Activated T-cell treated with anti-CD3 and anti-CD28 coated beads for 24 hours (primary cell): Measurements from ENCODE around the gene SLF2.
A peak's percentile ranks its signal among the peaks of the same experiment; 100 is the strongest.
"Not testable (repeated sequence)": the region's sequence is repeated elsewhere in the genome, so short reads cannot be mapped to it uniquely, and the experiment has no call there.

ENCODE experiments used
- DNase-seq: peaks from one replicate; pipeline ENCODE4 v3.0.0-alpha.2; 2020; ENCODE audit warnings: low read depth

The SLF2 gene

DNA sequence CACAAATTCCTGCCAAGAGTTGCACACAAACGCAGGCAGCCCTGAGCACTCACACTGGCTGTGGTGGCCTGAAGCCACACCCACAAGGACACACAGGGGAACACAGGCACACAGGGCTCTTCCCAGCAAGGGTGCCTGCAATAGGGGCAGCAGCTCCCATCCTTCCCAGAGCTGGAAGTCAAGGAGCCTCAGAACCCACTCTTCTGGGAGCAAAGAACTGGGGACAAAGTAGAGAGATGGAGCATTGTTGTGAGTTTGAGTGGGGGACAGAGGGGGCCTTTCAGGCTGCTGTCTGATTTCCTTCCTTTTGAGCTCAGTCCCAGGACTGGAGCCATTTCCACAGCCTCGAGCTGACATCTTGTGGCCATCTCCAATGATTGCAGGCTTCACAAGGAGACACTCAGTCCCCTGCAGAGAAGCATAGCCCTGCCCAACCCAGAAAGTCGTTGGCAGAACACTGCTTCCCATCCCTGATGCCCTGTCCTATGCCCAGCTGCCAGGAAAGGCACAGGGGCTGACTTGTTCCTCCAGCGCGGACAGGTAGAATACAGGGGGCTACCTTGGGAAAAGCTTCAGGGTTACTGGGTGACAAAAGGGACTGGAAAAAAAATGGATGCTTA, 34.4 kb upstream of the SLF2 start:
- peak; percentile 20 for DNase-seq

DNA sequence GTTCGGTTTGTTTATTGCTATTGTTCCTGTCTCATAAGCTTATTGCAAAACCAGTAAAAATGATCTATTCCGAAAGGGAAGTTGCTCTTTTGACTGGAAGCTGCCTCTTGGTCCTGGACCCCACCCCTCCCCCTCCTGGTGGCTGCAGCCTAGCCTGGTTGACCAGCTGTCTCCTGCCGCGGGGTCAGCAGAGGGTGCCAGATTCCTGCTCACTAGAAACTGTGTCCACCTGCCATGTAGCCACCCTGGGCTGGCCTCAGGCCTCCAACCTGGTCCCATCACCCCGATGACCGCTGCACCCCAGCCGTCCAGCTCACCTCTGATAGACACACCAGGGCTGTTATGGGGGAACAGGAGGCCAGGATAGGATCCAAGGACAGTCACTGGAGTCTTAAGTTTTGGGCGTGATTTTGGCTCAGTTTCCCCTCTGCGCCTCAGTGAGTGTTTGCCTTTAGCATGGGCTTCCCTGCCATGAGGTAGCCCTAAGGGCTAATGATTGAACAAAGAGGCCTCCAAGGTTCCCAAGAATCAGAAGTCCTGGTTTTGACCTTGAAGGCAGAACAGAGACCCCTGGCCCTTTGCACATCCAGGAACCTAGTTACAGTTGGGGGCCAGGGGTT, 32.9 kb upstream of the SLF2 start:
- no peak for DNase-seq

DNA sequence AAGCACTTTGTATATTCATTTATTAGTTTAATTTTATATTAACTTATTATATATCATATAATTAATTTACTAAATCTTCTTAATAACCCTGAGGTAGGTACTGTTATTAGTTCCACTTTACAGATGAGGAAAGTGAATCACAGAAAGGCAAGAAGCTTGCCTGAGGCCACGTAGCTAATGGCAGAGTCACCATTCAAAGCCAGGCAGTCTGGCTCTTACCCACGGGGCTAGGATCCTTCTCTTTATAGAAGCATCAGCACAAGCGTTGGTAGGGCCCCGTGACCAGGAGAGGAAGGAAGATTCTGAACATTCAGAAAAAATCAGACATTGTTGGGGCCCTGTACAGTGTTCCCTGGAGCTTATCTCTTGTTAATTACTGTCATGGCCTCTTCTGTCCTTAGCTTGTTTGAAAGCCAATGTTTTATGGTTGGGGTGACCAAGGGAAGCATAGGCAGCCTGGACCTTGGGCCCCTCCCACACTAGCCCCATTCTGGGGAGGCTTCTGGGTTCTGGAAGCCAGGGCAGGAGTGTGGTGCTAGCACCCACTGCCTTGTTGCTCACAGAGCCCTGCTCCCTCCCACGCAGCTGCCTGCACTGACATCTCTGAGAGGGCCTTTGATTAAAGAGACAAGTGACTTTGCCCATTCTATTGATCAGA, 31.1 kb upstream of the SLF2 start:
- DNase-seq = no peak

DNA sequence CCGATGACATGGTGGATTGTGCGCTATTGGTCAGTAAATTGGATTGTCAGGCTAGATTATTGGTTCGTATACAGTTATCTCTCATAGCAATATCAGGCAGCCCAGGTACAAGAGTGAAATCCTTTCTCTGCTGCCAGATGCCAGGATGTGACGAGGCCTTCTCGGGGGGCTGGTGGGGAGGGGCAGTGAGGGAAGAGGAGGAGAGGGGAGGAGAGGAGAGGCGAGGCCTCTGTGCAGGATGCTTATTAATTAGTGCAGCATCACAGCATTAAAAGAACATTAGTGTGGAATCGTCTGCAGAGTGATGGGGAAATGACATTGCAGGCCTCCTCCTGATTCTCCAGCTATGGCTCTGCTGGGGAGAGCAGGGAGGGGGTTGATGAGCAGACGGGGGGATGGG, 30.5 kb upstream of the SLF2 start:
- DNase-seq = no peak

DNA sequence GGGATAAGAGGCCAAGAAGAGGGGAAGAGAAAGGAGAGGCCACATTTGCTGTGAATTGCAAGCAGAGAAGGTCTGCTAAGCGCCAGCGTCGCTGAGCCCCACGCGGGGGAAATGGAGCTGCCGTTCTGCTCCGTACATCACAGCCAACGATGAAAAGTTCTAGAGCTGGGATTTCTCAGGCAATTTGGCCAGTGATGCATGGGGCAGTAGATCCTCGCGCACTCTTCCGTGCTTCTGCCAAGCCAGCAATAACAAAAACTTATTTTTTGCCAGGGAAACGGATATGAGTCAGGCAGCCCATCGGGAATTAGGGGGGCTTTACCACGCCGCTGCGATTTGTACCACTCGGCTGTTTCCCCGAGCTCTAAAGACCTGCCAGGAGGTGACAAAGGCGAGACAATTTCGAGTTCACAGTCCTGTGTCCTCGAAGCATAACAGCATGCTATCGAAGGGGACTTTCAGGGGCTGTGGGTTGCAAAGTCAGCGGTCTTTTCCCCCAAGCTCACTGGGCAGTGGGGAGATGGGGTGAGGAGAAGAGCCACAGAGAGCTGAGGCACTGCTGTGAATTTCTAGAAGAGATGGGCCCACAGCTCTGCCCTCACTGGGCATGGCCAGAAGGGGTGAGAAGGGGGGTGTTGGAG, 30.0 kb upstream of the SLF2 start:
- no peak for DNase-seq

DNA sequence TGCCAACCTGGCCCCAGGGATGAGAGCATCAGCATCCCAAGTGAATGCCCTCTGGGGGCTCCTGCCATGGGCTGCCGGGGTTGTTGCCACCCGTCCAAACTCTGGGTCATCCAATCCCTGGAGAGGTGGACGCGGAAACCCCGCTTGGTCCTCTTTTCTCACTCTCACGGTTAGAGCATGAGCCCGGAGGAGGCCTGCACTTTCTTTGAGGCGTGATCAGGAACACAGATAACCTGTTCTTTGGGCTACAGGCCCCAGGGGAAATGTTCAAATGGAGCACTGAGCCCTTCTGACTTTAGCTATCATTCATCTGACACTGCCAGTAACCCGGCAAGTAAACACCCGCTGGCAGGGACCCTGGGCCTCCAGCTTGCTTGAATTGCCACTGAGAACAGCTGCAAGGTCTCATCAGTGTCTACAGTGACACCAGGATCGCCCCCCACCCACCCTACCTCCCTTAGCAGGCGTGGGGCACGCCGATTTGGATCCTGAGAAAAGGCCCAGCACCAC, 29.4 kb upstream of the SLF2 start:
- no peak for DNase-seq

DNA sequence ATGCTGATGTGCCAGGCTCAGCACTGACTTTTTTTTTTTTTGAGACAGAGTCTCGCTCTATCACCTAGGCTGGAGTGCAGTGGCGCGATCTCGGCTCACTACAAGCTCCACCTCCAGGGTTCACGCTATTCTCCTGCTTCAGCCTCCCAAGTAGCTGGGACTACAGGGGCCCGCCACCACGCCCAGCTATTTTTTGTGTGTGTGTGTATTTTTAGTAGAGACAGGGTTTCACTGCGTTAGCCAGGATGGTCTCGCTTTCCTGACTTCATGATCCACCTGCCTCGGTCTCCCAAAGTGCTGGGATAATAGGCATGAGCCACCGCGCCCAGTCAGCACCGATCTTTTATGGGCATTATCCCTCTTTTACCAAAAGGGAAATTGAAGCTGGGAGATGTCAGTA, 27.2 kb upstream of the SLF2 start:
- not testable (repeated sequence) for DNase-seq

DNA sequence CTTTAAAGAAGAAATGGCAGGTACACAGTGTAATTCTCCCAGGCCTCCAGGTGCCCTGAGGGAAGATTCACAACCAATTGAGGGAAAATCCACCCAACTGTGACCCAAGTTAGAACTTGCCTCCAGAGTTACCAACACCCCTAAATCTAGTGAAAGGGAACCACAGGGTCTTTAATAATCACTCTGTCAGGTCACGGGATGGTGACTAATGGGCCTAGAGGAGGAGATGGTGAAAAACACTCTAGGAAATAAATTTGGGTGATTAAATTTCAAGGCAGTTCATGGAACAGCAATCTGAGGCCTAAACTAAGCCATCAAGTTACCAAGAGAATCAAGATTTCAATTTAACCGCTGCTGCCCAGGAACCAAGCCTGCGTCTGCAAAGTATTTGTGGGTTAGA, 26.7 kb upstream of the SLF2 start:
- DNase-seq = no peak

DNA sequence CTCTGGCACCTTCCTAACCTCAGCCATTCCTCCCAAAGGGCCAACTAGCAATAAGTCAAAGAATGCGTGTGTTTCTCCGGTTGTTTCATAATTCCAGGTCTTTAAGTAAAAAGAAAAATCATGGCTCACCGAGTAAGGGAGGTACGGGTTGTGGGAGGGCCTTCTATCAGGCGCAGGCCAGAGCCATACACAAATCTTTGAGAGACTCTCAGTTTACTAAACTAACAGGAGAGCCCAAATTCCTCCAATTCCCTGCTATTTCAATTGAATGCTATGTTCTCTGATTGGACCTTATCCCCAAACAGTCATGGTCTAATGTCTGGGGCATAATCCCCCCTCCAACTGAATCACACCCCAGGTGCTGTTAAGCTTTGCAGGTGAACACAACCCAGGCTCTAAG, 26.2 kb upstream of the SLF2 start:
- no peak for DNase-seq

DNA sequence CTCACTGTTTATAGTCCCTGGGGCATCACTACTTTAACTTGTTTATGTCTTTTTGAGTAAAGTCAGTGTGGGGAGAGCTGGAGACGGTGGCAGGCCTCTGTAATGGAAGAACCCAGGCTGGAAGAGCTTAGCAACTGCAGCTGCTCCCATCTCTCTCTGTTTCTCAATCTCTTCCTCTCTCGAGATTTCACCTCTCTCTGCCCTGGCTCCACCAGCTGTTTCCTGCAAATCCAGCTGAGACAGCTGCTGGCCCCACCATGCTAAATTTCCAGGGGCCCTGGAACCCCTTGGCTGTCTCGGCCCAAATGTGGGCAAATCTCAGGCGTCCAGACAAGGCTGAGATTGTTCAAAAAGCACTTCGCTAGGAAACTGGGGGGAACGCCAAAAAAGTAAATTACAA, 25.8 kb upstream of the SLF2 start:
- no peak for DNase-seq

DNA sequence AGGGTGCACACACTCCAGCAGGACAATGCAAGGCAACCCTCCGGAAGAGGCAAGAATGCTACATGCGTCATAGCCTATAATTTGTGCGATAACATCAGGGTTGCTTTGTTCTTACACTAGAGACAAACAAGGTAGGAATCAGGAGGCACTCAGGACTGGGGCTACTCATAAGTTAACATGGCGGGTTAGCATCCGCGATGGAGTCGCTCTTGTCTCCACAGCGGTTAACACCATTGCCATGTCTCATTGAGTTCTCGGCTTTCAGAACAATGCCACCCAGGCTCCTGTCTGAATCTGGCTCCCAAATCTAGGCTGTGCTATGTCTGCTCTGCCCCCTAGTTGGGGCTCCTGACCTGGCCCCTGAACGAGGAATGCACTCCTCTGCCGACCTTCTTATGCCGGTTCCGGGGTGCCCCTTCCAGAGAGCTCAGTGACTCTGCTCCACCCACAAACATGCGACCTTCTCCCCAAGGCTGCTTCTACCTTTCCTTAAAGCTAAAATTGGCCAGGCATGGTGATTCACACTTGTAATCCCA, 24.9 kb upstream of the SLF2 start:
- DNase-seq = no peak

DNA sequence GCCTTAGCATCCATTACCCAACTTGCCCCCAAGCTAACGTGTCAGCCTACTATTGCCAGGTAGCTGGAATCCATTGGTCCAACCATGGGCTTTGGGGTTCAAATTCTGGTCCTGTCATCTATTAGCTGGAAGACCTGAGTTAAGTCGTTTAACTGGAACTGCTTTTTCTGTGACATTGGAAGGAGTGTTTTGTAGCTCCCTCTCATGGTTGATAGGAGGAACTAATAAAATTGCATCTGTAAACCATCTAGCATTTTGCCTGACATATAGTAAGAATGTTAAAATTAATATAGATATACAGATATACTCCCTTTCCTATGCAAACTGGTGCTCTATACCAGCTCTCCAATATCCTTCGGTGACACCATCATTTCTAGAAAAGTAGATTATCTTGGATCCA, 23.8 kb upstream of the SLF2 start:
- no peak for DNase-seq

DNA sequence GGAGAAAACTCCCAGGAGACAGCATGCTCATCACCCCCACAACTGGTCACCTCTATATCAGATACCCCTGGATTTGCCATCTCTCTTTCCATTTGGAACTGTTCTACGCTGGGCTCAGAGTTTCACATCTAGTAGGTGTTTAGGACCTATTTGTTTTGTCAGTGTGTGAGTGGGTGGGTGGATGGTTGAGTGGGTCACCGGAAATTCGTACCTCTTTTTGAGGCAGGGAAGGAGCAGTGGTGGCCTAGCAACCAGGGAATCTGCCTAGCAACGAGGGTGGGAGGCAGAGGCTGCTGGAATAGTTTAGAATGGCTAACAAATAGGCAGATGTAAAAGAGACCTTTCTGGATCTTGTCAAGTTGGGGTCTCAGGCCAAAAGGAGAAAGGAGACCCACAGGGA, 23.2 kb upstream of the SLF2 start:
- DNase-seq = no peak

DNA sequence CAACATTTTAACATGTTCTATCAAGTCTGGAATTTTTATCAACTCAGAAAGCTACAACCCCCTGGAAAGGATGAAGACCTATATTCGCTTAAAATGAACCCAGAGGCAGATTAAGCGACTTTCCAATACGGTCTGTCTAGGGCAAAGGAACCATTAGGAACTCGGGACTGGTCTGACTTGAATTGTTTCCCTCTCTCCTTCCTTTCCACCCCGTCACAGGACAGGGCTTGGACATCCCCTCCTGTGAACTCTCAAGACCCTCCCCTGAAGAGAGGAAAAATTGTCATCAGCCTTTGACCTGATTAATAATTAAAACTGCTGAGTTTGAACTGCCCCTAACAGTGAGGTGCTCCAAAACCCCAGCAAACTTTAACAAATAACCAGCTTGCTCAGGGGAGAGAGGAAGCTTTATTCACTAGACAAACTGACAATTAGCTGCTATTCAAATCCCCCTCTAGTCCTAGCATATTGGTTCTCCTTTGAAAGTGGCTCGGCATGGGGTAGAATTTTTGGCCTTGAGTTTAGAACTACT, 22.6 kb upstream of the SLF2 start:
- no peak for DNase-seq

DNA sequence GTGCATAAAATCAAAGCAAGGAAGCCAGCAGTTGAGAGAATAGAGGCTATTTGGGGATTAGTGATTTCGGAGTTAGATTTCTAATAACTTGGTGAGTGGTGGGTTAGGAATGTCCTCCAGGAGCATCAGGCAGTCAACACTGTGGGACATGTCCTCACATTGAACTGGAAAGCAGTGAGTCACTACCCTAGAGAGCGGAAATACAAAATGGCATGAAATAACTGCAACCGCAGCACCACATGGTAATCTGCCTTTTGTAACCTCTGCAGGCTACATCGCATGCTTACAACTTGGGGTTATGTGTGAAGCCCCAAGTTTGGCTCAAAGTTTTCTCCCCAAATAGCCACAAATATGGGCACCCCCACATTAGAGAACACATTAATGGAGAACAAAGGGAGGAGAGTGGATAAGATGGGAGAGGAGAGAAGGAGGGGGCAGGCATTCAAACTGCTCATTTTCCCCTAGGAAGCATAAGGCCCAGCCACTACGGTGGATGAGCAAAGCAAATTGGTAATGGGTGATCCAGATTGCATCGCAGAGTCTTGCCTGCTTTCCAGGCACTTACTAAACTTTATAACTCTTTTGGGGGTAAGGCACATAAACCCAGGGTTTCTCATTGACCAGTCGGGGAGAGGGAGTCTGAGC, 22.0 kb upstream of the SLF2 start:
- no peak for DNase-seq

DNA sequence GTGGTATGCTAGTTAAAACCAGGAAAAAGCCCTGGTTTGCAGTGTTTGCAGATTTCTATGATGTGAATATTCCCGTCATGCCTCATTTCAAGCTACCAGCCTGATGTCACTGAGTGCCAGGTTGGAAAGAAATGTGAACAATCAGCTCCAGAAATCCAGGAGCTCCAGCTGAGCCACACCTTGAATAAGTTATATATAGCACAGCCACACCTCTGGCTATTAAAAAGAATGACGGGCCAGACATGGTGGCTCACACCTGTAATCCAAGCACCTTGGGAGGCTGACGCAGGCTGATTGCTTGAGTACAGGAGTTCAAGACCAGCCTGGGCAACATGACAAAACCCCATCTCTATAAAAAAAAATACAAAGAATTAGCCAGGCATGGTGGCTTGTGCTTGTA, 18.7 kb upstream of the SLF2 start:
- DNase-seq = no peak

DNA sequence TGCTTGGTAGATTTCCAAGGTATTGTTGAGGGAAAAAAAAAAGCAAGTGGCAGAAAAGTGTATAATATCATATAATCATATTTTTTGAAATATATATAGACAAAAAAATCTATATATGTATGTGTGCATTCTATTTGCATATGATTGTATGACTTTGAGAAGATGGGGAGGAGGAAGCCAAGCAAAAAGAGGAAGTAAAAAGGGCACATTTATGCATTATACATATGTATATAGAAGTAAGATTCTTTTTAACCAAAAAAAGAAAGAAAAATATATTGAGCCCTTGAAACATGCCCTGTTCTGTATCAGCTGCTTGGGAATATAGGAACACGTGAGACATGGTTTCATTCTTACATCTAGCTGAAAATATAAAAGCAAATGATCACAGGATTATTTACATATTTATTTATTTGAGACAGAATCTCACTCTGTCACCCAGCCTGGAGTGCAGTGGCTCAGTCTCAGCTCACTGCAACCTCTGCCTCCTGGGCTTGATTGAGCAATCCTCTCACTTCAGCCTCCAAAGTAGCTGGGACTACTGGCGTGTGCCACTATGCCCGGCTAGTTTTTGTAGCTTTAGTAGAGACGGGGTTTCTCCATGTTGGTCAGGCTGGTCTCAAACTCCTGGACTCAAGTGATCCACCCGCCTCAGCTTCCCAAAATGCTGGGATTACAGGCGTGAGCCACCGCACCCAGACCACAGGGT, 18.0 kb upstream of the SLF2 start:
- DNase-seq = no peak

DNA sequence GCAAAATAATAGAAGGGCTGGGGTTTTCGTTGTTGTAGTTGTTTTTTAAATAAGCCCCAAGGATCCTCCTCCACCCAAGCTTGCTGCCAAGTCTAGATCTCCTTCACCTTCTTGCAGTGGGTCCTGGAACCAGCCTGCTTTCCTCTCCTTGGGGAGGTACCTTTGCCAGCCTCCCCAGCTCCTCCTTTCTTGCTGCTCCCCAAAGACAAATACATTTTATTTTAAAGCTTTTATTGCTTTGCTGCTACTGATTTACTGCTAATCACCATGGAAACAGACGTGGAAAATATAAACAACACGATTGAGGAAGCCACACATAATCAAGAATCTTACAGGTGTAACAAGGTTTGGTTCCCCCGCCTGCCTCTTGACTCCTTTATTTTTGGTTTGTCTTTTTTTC, 17.4 kb upstream of the SLF2 start:
- no peak for DNase-seq

DNA sequence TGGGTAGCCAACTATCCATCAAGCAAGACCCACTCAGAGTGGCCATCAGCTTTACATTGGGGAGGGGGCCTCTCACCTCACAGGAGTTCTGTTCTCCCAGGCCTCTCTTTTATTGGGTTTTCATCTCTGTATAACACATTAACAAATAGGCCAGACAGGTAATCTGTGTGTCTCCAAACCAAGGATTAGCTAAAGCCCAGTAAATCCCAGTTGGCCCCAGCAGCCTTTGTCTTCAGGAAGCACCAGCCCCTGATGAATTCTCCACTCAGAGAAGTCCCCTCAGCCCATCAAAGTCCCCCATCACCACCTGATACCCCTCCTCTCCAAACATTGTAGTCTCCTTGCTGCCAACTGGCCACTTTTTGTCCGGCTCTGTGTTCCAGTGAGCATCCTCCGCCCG, 16.9 kb upstream of the SLF2 start:
- no peak for DNase-seq

DNA sequence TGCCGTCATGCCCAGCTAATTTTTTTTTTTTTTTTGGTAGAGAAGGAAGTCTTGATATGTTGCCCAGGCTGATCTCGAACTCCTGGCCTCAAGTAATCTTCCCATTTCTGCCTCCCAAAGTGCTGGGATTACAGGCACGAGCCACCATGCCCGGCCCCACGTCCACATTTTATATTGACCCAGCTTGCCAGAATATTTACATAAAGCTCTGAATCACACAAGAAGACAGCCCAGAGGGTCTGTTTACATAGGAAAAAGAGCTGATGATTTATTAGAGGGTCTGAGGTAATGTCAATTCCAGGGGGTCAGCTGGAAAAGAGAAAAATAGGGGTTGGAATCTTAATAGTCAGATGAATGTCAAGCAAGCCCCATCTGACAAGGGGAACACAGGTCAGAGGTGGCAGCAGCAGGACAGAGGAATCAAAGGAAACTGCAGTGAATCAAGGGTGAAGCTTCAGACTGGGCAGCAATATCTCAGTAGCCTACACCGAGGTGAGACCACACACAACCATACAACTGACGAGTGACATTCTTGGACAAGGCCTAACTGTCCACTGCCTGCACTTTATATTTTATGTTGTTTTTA, 15.8 kb upstream of the SLF2 start:
- no peak for DNase-seq

DNA sequence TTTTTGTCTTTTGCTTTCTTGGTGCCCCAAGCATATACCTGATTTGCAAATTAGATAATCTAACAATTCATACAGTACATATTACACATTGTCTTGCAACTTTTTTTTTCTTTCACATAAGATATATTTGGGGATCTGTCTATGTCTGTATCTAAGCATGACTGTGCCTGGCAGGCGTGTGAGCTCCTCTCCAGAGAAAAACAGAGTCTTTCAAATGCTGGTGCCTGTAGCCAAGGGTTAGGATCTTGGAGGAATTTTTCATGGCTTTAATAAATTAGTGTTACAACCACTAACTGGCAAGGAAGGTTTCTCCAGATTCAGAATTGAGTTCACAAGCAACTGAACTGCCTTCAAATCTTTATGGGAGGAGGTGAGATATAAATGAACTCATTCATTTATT, 14.8 kb upstream of the SLF2 start:
- DNase-seq = no peak
